Transverse colon (tissue), 4 donors: ENCODE measurements around the gene PAFAH2. TPM values are rescaled to one million over a fixed set of nuclear protein-coding genes. Genes with fewer than 3 reads are reported as not detected.

Source experiments
- DNase-seq: peaks from one replicate; pipeline ENCODE4 v3.0.0-alpha.2; 2019
- H3K27ac ChIP-seq, 4 donors: fragments of 200-600 bp; sonication (generic); 2 replicates each; pipeline ENCODE4 v1.5.1; 2016 to 2018; ENCODE audit warnings: inconsistent platforms in 4 of 4
- H3K27me3 ChIP-seq: fragments of 200-600 bp; sonication (generic); 2 replicates; pipeline ENCODE4 v1.5.1; 2017; ENCODE audit warnings: inconsistent platforms
- H3K36me3 ChIP-seq, 4 donors: fragments of 200-600 bp; sonication (generic); 2 replicates each; pipeline ENCODE4 v1.5.1; 2017 to 2019; ENCODE audit warnings: inconsistent platforms in 4 of 4
- H3K4me1 ChIP-seq, 4 donors: fragments of 200-600 bp; sonication (generic); 2 replicates each; pipeline ENCODE4 v1.5.1; 2017 to 2020; ENCODE audit warnings: inconsistent platforms in 4 of 4
- H3K4me3 ChIP-seq, 4 donors: fragments of 200-600 bp; sonication (generic); 1 replicate in 1 of 4; 2 replicates in 3 of 4; pipeline versions ENCODE4 v1.5.1 to v1.6.1; 2017 to 2019; ENCODE audit warnings: inconsistent platforms in 4 of 4
- H3K9me3 ChIP-seq, 2 donors: fragments of 200-600 bp; sonication (generic); 2 replicates each; pipeline ENCODE4 v1.5.1; 2017 to 2019; ENCODE audit warnings: inconsistent platforms in 2 of 2
- EP300 ChIP-seq: sonication (generic); formaldehyde crosslinking; IDR thresholded peaks from one replicate; pipeline ENCODE4 v1.6.1; 2017; ENCODE audit warnings: antibody characterized with exemption, low read depth
- POLR2A ChIP-seq: fragments of 450-650 bp; IDR thresholded peaks from one replicate; pipeline ENCODE4 v1.6.1; 2016; ENCODE audit warnings: antibody characterized with exemption, mild to moderate bottlenecking, moderate library complexity
- POLR2AphosphoS5 ChIP-seq, 3 donors: sonication (generic); formaldehyde crosslinking; IDR thresholded peaks; one replicate each; pipeline ENCODE4 v1.6.1; 2016; ENCODE audit warnings: antibody characterized with exemption in 3 of 3
- WGBS, 2 donors: methylation state at CpG; one replicate each; pipeline ENCODE4 v1.1.5; 2018; ENCODE audit warnings: low coverage in 1 of 2; 5-methylcytosine and 5-hydroxymethylcytosine counted together
- in situ Hi-C, 4 donors: fragments of 200-750 bp; cut with MboI; loops; one replicate each; pipeline versions ENCODE4 v1.15.0 to v1.15.1; 2017; ENCODE audit warnings: low sequenced_read_pairs in 3 of 4, low pct_ligation_motif_present in 1 of 4, low pct_unique_long_range_greater_than_20kb in 1 of 4
- intact Hi-C: fragments of 100-400 bp; cut with DNase I; formaldehyde crosslinking; loops from one replicate; pipeline ENCODE4 v1.15.1; 2023; ENCODE audit warnings: low total_unique reads
- total RNA-seq, 4 donors: library from RNA; depleted of rRNA; stranded (reverse); fragments of >200 nt; gene quantifications; one replicate each; pipeline ENCODE4 v1.1.0, GENCODE V29; 2016
- TF ChIP-seq, protein P1 (sequence below), 5 experiments: fragments of 200-600 bp in 3 of 5; fragments of 450-650 bp in 2 of 5; sonication (generic) in 3 of 5; IDR thresholded peaks; 1 replicate in 2 of 5; 2 replicates in 3 of 5; pipeline ENCODE4 v1.5.1; 2016 to 2017; ENCODE audit warnings: antibody characterized with exemption in 5 of 5, inconsistent platforms in 3 of 5, mild to moderate bottlenecking in 2 of 5, moderate library complexity in 1 of 5

The PAFAH2 gene
- total RNA-seq, result 10 to 100 TPM; 23.1 to 60.1 (median 38.8) TPM

DNA sequence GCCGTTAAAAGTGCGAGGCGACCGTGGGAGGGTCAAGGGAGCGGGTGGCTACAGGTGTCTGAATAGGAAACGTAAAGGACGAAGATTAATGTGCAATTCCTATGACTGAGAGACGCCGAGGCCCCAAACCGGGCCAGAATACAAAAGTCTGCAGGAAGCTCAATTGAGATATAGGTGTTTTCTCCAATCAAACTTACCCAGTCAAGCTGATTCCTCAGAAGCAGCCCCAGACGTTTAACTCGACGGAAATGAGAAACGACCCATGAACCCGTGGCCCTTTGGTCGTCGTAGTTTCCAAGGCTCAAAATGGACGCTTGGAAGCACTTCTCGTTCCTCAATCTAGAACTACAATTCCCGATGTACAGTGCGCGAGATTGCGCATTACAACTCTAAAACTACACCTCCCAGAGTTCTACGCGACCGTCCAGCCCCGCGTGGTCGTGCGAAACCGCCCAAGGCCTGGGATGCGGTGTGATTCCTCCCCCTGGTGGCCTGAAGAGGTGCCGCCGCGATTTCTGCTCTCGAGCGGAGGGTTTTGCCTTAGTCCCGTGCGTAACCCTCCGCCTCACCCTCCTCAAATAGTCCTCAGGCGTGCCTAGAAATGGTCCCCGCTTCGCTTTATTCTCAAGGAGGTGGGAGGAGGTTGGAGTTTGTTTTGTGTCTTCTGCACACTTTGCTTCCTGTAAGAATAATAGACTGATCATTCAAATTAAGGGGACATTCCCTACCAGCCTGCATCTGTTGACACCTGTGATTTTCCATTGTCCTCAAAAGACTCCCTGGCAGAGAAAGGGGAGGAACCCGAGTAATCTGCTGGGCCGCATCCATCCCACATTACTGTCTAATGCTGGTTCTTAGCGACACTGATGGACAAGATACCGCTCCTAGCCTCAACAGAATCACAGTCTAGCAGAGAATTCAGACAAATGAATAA is at the start of gene PAFAH2:
TSS of gene PAFAH2 (minus strand) at position 236 of the 934 bp plus-strand sequence. CDS start 7,247 bp downstream, outside the sequence.
- H3K27ac ChIP-seq, result peak within 1 kb of the TSS; percentile 90 to 96 (median 92)
- no peaks in the 10 kb centered on the region for H3K27me3 ChIP-seq
- H3K4me3 ChIP-seq, result peak within 1 kb of the TSS; percentile 49 to 86 (median 57)
- TF ChIP-seq EP300, result no peak
- TF ChIP-seq, protein P1, sequence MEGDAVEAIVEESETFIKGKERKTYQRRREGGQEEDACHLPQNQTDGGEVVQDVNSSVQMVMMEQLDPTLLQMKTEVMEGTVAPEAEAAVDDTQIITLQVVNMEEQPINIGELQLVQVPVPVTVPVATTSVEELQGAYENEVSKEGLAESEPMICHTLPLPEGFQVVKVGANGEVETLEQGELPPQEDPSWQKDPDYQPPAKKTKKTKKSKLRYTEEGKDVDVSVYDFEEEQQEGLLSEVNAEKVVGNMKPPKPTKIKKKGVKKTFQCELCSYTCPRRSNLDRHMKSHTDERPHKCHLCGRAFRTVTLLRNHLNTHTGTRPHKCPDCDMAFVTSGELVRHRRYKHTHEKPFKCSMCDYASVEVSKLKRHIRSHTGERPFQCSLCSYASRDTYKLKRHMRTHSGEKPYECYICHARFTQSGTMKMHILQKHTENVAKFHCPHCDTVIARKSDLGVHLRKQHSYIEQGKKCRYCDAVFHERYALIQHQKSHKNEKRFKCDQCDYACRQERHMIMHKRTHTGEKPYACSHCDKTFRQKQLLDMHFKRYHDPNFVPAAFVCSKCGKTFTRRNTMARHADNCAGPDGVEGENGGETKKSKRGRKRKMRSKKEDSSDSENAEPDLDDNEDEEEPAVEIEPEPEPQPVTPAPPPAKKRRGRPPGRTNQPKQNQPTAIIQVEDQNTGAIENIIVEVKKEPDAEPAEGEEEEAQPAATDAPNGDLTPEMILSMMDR (IDR thresholded peaks at IDR 0.05), result peak; percentile 87 to 100 (median 95)
- peak; percentile 26 to 77 (median 52) for TF ChIP-seq POLR2AphosphoS5 (IDR thresholded peaks at IDR 0.05)
- peak; percentile 60 for TF ChIP-seq POLR2A
- H3K9me3 ChIP-seq, result no peaks in the 10 kb centered on the region
- in situ Hi-C loops (loop anchor here in 1 of 4 donors (5.0 kb wide), 1 partner anchor 101 kb away; no protein-coding TSS in a partner anchor), intact Hi-C loops (loop anchor here (2.0 to 5.0 kb wide), 2 partner anchors 101 to 196 kb away; partner anchors contain the start of gene SELENON)
- DNase-seq, result peak; percentile 98
- 0 to 1% methylated on average over 5 to 45 of the region's 47 CpGs for WGBS, 2 donors
- peaks cover 4 to 18% (median 11%) of the 10 kb centered on the region in 4 donors for H3K4me1 ChIP-seq
- H3K36me3 ChIP-seq, result no peaks in the 10 kb centered on the region

DNA sequence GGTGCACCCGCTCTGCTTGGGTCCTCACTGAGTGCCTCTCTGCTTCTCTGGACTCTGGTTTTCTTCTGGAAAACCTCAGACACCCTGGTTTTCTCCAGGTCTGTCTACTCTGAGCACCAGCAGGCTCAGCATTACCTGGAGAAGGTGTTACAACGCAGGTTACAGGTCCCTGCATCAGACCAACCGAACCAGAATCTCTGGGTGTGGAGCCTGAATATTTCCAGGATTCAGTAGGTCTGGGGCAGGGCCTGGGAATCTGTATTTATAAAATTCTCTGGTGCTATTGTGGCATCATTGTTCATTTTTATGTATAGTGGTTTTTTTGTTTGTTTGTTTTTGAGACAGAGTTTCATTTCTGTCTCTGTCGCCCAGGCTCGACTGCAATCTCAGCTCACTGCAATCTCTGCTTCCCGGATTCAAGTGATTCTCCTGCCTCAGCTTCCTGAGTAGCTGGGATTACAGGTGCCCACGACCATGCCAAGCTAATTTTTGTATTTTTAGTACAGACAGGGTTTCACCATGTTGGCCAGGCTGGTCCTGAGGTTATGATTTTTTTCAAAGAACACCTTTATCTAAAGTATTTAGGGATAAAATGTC is 49.5 kb upstream of the PAFAH2 start:
- intact Hi-C loops (no loop called here), in situ Hi-C loops (loop anchor here (10.0 to 25.0 kb wide), 3 partner anchors 90 to 115 kb away; partner anchors contain the start of genes C1orf232 (in 2 of the 4), FAM110D (in 2 of the 4), ZNF593 (in 2 of the 4) and ZNF593OS (in 2 of the 4))
- DNase-seq, result no peak
- H3K27ac ChIP-seq, result no peak overlapping the region
- H3K36me3 ChIP-seq, result no peaks in the 10 kb centered on the region
- peaks cover 66% of the 10 kb centered on the region for H3K27me3 ChIP-seq
- no peak overlapping the region for H3K4me3 ChIP-seq
- H3K9me3 ChIP-seq, result no peaks in the 10 kb centered on the region
- TF ChIP-seq, protein P1 (IDR thresholded peaks at IDR 0.05), result no peak
- TF ChIP-seq POLR2AphosphoS5 (IDR thresholded peaks at IDR 0.05) (no peak), EP300 (no peak), POLR2A (no peak)
- peaks cover 0 to 31% (median 15%) of the 10 kb centered on the region in 4 donors for H3K4me1 ChIP-seq
- WGBS, 2 donors, result 62 to 75% methylated on average over 4 to 7 of the region's 7 CpGs

GRCh38 chr1:26046246-26047095 is 48.6 kb upstream of the PAFAH2 start:
- TF ChIP-seq POLR2AphosphoS5 (IDR thresholded peaks at IDR 0.05), result no peak
- TF ChIP-seq EP300, result no peak
- no peak for TF ChIP-seq POLR2A
- TF ChIP-seq, protein P1 (IDR thresholded peaks at IDR 0.05), result no peak
- DNase-seq, result no peak
- in situ Hi-C loops (loop anchor here (10.0 to 25.0 kb wide), 3 partner anchors 91 to 116 kb away; partner anchors contain the start of genes C1orf232 (in 2 of the 4), FAM110D (in 2 of the 4), ZNF593 (in 2 of the 4) and ZNF593OS (in 2 of the 4)), intact Hi-C loops (no loop called here)
- Histone ChIP-seq H3K36me3 (no peaks in the 10 kb centered on the region), H3K4me1 (peaks cover 0 to 31% (median 15%) of the 10 kb centered on the region in 4 donors), H3K27me3 (peaks cover 68% of the 10 kb centered on the region), H3K9me3 (no peaks in the 10 kb centered on the region), H3K27ac (no peak overlapping the region), H3K4me3 (peak overlapping the region in 2 of 4 donors; percentile 18 to 30)
- 13% methylated on average over 54 of the region's 57 CpGs; no CpG with 5 or more reads in 1 of the 2 donors for WGBS, 2 donors
